NOMO-1 treated with DMSO at 0.1 percent for 48 hours (cell line): ENCODE data around the gene ZNF621.

Experiments used
- DNase-seq: peaks from one replicate; lab custom pipeline; 2025; ENCODE audit not compliant: unreplicated experiment; lab: John Stamatoyannopoulos, UW

The ZNF621 gene

GRCh38 chr3:40524568-40525285, at the start of gene ZNF621:
ZNF621 (plus strand) TSS chr3:40524960; CDS start chr3:40525841, 881 bp downstream.
- DNase-seq: peak; percentile 83

DNA sequence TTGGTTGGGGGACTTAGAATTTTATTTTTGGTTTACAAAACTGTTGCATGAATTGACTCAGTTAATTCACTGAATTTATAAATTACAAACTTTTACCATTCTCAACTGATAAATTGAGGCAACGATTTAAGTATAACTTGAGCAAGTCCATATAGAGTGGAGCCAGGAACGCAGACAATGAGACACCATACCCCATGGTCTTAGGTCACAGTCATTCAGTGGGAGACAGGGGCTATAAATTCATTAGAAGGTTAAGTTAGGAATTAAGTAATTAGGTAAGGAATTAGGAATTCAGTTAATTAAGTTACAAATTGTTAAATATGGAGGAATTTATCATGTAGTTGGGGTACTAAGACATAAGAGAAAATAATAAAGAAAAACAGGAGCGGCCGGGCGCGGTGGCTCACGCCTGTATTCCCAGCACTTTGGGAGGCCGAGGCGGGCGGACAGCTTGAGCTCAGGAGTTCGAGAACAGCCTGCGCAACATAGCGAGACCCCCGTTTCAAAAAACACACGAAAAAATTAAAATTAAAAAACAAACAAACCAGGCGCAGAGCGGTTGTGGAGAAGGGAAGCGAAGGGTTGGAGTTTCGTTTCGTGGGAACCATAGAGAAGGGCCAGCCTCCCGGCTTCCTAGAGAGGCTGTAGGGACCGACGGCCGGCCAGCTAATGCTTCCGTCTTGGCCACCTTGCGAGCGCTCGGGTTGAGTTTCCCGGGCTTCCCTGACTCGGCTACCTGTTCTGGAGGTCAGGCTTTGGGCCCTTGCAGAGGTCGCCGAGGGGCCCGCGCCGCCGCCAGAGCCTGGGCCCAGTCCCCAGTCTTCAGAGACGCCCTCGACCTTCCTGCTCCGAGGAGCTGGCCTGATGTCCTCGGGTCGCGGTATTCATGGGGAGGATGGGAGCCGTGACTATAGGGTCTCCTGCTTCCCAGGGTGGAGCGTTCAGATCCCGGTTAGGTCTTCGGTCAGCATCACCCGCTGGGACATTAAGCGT, 48.0 kb upstream of the ZNF621 start, which contains the start of gene ZNF619:
Gene ZNF619 (plus strand): TSS at position 645 of the 993 bp plus-strand sequence. CDS start 858 bp downstream, outside the sequence.
- peak; percentile 74 for DNase-seq

DNA sequence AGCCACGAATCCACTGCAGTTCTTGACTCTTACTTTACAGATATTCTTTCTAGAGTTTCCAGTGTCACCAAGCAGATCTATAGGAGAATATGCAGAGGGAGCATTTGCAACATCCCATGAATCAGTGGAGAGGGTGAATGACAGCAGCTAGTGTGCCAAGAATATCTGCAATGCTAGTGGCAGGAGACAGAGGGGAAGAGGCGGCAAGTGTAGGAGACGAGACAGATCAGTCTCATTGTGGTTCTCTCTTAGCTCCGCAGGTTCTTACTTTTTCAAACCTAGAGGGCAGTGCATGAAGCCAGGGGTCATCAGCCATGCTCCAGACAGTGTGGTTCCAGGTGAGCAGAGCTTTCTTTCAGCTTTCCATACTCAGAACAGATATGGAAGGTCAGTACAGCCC, 47.1 kb upstream of the ZNF621 start:
- DNase-seq: peak; percentile 6

DNA sequence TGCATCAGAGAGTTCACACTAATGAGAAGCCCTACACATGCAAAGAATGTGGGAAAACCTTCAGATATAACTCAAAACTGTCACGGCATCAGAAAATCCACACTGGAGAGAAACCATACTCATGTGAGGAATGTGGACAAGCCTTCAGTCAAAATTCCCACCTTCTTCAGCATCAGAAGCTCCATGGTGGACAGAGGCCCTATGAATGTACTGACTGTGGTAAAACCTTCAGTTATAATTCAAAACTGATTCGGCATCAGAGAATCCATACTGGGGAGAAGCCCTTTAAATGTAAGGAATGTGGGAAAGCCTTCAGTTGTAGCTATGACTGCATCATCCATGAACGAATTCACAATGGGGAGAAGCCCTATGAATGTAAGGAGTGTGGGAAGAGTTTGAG, 37.6 kb upstream of the ZNF621 start:
- no peak for DNase-seq

DNA sequence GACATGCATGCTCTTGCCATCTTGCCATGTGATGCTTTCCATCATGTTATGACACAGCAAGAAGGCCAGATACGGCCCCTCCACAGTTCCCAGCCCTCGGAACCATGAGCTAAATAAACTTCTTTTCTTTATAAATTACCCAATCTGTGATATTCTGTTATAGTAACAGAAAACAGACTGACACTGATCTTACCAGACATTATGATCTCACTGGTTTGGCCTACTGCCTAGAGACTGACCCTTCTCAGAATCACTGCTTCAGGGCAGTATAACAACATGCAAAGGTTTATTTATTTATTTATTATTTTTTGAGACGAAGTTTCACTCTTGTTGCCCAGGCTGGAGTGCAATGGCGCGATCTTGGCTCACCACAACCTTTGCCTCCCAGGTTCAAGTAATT, 33.8 kb upstream of the ZNF621 start:
- DNase-seq: no peak

DNA sequence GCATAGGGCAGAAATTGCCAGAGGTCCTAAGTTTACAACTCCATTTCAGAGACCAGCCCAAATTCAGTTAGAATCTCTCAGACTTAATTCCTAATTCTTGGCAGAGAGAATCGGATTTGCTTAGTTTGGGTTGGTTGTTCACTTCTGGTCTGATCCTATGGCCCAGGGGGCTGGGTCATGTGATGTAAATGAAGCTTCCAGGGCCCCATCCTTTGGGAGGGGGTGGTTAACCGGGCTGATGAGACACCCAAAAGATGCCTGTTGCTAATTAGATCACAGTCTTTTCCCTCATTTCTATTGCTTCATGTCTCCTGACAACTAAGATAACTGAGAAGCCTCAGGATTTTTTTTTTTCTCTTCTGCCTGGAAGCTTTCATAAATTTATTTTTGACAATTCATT, 30.1 kb upstream of the ZNF621 start:
- no peak for DNase-seq

DNA sequence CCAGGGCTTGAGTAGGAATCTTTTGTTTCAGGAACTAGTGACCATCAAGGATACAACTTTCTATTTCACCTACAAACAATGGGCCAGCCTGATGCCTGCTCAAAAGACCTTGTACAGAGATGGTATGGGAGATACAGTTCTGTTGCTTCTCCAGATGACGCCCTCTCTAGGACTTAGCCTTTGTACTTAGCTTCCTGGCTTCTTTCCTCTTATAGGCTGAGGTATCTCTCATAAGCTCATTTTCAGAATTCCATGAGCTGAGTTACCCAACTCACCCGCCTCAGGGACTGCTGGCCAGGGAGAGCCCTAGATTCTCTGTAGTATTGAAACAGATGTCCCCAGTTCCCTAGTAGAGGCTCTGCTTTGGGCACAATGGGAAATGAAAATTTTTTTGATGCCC, 27.5 kb upstream of the ZNF621 start:
- no peak for DNase-seq

GRCh38 chr3:40499952-40500351, 24.8 kb upstream of the ZNF621 start:
- no peak for DNase-seq

DNA sequence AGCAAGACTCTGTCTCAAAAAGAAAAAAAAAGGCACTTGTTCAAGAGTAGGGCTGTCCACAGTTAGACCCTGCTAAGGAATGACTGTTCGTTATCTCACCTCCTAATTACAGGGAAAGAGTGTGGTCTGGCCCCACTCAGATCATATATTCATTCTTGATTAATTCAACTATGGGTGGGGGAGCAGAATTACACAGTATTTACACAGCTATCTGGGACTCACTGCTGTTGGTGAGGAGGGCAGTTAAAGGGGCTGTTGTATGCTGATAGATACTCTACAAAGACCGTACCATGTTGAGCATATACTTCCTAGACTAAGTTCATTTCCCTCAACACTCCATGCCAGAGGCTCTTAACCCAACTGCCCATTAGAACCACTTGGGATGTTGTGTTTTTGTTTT, 22.7 kb upstream of the ZNF621 start:
- DNase-seq: no peak

DNA sequence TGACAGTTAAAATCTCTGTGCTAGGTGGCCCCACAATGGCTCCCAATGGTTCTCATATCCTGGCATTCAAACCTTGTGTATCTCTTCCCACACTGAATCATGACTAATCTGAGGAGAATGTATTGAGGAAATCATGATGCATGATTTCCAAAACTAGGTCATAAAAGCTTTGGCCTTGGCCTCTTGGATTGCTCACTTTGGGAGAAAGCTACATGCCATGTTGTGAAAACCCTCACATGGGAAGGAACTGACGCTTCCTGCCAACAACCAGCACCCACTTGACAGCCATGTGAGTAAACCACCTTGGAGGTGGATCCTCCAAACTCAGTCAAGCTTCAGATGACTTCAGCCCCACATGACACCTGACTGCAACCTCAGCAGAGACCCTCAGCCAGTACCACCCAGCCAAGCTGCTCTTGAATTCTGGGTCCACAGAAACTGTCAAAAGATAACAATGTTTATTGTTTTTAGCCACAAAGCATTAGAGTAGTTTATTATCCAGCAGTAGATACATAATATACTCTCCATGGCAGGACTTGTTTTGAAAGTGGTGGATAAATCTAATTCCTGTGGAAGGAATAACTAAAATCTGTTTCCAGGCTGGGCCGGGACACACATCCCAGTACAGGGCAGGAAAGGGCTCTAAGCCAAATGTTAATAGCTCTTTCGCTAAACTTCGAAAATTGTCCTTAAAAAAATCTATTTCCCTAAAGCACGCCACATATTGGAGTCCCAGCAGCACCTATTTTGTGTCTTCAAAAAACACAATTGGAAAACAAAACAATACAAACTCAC, 19.9 kb upstream of the ZNF621 start:
- no peak for DNase-seq

DNA sequence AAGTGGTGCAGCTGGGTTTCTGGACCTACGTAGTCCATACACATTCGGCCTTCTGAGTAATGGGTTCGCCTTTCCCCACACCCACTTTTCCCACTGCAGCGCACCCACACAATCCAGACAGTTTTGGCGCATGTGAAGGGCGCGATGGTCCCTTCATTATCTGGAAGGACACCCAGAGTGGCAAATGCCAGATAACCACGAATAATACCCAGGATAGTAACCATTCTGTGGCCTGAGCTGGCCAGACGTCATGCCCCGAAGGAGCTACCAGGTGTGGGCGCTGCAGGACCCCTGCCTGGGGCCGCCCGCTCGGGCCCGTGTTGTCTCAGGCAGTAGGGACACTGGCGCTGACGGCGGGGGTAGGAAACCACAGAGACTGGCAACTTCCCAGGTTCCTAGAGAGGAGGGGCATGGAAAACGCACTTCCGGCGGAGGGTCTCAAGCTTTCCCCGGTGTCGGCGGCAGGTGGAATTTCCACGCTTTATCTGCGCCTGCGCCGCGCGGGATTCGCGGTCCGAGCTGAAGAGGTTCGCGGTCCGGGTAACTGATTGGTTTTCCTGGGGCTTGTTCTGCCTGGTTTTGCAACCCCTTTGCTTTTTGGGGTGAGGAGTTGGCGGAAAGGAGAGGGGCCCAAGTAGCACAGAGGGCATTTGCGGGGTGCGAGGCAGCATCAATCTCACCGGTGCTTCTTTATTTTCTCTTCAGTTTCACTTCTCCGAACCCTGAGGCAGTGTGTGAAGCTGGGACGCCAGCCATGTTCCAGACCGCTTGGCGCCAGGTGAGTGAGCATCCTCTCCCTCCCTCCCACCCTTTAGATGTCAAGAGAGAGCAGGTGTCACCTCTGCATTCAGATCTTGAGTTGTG, 18.9 kb upstream of the ZNF621 start, which contains the start of gene ZNF620:
Gene ZNF620 (plus strand): TSS at position 441 of the 864 bp plus-strand sequence. CDS start 314 bp downstream, at position 755.
- peak; percentile 8 for DNase-seq

DNA sequence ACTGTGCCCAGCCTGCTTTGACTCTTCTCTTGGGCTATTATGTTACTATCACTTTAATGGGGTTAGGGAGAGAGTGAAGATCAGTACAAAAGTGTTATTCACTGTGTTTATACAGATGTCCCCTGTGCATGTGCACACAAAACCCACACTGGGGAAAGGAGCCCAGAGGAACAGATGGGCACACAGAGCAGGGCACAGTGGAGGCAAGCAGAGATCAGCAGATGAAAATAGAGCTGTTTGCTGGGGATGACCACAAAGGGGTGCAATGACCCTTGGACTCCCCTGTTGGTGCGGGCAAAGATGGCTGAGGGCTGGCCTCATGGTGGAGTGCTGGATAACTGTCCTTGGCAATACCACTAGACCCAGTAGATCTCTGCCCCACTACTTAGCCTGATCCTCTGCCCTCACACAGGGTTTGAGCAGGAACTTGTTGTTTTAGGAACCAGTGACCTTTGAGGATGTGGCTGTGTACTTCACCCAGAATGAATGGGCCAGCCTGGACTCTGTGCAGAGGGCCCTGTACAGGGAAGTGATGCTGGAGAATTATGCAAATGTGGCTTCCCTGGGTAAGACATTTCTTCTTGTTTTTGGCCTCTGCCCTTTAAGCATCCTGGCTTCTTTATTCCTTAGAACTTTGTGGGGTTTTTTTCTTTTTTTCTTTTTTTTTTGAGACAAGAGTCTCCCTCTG, 13.6 kb upstream of the ZNF621 start:
- DNase-seq: no peak

GRCh38 chr3:40516201-40516600, 8.6 kb upstream of the ZNF621 start:
- DNase-seq: no peak

GRCh38 chr3:40518067-40518466, 6.7 kb upstream of the ZNF621 start:
- no peak for DNase-seq

- no peak for DNase-seq
Observed at GRCh38 chr3:40518848-40519247, 5.9 kb upstream of the ZNF621 start.

- no peak for DNase-seq
Observed at GRCh38 chr3:40521254-40521653, 3.5 kb upstream of the ZNF621 start.

GRCh38 chr3:40523781-40524180, 979 bp upstream of the ZNF621 start:
- no peak for DNase-seq

- DNase-seq: peak; percentile 19
Observed at GRCh38 chr3:40524222-40524567, 565 bp upstream of the ZNF621 start.

DNA sequence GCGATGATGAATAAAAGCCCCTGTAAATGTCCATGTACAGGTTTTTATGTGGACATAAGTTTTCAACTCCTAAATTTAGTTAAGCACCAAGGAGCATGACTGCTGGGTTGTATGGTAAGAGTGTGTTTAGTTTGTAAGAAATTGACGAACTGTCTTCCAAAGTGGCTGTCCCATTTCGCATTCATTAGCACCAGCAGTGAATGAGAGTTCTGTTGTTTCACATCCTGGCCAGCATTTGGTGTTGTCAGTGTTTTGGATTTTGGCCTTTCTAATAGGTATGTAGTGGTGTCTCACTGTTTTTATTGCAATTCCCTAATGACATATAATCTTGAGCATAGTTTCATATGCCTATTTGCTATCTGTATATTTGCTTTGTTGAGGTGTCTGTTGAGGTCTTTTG, 3.7 kb downstream of the ZNF621 start:
- DNase-seq: no peak

DNA sequence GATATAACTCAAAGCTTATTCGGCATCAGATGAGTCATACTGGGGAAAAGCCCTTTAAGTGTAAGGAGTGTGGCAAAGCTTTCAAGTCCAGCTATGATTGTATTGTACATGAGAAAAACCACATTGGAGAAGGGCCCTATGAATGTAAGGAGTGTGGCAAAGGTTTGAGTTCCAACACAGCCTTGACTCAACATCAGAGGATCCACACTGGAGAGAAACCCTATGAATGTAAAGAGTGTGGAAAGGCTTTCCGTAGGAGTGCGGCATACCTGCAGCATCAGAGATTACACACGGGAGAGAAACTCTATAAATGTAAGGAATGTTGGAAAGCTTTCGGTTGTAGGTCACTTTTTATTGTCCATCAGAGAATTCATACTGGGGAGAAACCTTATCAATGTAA, 7.5 kb downstream of the ZNF621 start:
- no peak for DNase-seq
